ENCODE data around the gene CSK. TPM values are rescaled to one million over a fixed set of nuclear protein-coding genes. Genes with fewer than 3 reads are reported as not detected.

Gene CSK
- polyA plus RNA-seq, 2 of the 4 experiments (the other 2 are of a cell fraction): 17.8 to 63.0 TPM

DNA sequence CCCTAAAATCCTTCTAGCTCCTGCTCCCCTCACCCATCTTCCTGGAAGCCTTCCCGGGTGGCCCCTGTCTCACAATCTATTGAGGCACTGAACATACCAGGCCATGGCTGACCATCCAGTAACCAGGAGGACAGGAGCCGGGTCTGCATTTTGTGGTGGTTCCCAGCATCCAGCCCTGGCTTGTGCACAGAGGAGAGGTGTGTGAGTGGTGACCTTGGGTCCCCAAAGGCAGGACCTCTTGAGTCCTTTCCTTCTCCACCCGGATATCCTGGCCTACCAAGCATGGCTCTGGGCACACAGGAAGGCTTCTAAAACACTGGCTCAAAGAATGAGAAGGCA, 7.8 kb downstream of the CSK start:
- CTCF ChIA-PET: interaction anchor here (65.6 to 66.7 kb wide), 2 partner anchors 1 to 29 kb away, joined by 1908 read pairs; partner anchors contain the start of genes CPLX3, CSK, LMAN1L and ULK3
- Histone ChIP-seq H3K9me3 (no peaks in the 10 kb centered on the region), H3K27ac (no peak overlapping the region; a peak in 2 of 6 replicates), H3K4me2 (no peak overlapping the region), H3K4me3 (no peak overlapping the region), H3K4me1 (peaks cover 17% of the 10 kb centered on the region; the same call in 1 of the 3 replicates)
- POLR2A ChIA-PET: no interaction called here
- TF ChIP-seq, protein P1, sequence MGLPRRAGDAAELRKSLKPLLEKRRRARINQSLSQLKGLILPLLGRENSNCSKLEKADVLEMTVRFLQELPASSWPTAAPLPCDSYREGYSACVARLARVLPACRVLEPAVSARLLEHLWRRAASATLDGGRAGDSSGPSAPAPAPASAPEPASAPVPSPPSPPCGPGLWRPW (IDR thresholded peaks at IDR 0.05): no peak
- no peak for TF ChIP-seq CBX2 (IDR thresholded peaks at IDR 0.05; ENCODE audit: borderline replicate concordance, low read depth)
- TF ChIP-seq GATA3 (IDR thresholded peaks at IDR 0.05; ENCODE audit: borderline replicate concordance): no peak
- no peak for TF ChIP-seq HOXB13 (CRISPR knock-in tag; IDR thresholded peaks at IDR 0.05; ENCODE audit: low read depth)
- TF ChIP-seq JUNB (IDR thresholded peaks at IDR 0.05): no peak
- no peak for TF ChIP-seq KDM1A (IDR thresholded peaks at IDR 0.05; ENCODE audit: low read depth)
- TF ChIP-seq FOSB (CRISPR knock-in tag; IDR thresholded peaks at IDR 0.05): no peak
- TF ChIP-seq PHF8 (IDR thresholded peaks at IDR 0.05; ENCODE audit: borderline replicate concordance, low read depth): no peak
- no peak for TF ChIP-seq ESRRA (IDR thresholded peaks at IDR 0.05; ENCODE audit: borderline replicate concordance, low read length)
- TF ChIP-seq, protein P2, sequence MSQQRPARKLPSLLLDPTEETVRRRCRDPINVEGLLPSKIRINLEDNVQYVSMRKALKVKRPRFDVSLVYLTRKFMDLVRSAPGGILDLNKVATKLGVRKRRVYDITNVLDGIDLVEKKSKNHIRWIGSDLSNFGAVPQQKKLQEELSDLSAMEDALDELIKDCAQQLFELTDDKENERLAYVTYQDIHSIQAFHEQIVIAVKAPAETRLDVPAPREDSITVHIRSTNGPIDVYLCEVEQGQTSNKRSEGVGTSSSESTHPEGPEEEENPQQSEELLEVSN (IDR thresholded peaks at IDR 0.05; ENCODE audit: borderline replicate concordance, low read depth): no peak
- no peak for TF ChIP-seq MYC (IDR thresholded peaks at IDR 0.05; ENCODE audit: borderline replicate concordance, low read length)
- no peak for TF ChIP-seq HOXB5 (CRISPR knock-in tag; IDR thresholded peaks at IDR 0.05)
- TF ChIP-seq TP53 (CRISPR knock-in tag; IDR thresholded peaks at IDR 0.05): no peak
- no peak for TF ChIP-seq CBX8 (IDR thresholded peaks at IDR 0.05)
- TF ChIP-seq POLR2AphosphoS2 (conservative IDR thresholded peaks at IDR 0.05; ENCODE audit: low read length): no peak
- no peak for TF ChIP-seq EP300 (IDR thresholded peaks at IDR 0.05)
- TF ChIP-seq, protein P3, sequence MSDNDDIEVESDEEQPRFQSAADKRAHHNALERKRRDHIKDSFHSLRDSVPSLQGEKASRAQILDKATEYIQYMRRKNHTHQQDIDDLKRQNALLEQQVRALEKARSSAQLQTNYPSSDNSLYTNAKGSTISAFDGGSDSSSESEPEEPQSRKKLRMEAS (IDR thresholded peaks at IDR 0.05): no peak
- TF ChIP-seq BHLHE40 (IDR thresholded peaks at IDR 0.05; ENCODE audit: low read depth, low read length): no peak
- DNase-seq (ENCODE audit: low read depth in 1 of 2, low spot score in 1 of 2) (no peak), ATAC-seq (no peak), FAIRE-seq (no peak)
- 82% methylated on average over 3 of the region's 3 CpGs for WGBS (ENCODE audit: missing lambda C conversion rate)

DNA sequence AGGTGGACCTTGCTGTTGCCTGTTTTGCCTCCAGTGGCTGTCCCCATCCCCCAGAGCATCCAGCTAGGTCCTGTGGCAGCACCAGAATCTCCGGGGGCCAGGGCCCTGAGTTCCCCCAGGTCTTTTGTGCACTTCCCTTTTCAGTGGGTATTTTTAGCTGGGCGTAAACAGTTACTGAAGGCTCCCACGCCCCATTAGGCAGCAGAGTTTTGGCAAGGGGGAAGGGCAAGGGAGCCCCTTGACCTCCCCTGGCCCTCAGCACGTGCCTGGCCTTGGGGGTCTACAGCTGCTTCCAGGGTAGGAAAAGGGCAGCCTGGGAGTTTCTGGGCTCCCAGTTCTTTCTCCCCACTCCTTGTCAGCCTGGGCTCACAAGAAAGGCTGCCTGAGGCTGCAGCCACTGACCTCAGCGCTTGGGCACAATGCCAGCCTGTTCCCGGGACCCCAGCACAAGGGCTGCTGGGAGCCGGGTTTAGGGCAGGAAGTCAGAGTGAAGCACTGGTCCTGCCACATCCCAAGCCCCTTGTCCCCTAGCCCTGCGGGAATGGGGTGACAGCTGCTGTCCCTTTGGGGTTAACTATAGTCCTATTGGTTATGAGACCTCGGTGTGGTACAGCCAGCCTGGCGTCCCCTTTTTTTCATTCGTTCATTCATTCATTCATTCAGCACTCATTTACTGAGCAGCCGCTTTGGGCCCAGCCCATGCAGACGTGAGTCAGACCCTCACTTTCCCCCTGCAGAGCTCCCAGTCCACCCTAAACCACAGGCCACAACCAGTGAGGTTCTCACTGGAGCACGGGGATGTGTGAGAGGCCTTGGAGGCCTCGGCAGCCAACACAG, 8.4 kb downstream of the CSK start:
- FAIRE-seq: no peak
- no peak overlapping the region for H3K4me3 ChIP-seq
- H3K27ac ChIP-seq: peak overlapping the region in 1 of 2 experiments; percentile 40; a peak in 2 of 6 replicates
- CTCF ChIA-PET: interaction anchor here (65.6 to 66.7 kb wide), 2 partner anchors 1 to 29 kb away, joined by 1908 read pairs; partner anchors contain the start of genes CPLX3, CSK, LMAN1L and ULK3
- WGBS (ENCODE audit: missing lambda C conversion rate): 75% methylated on average over 15 of the region's 15 CpGs
- H3K9me3 ChIP-seq: no peaks in the 10 kb centered on the region
- TF ChIP-seq RARB (CRISPR knock-in tag; IDR thresholded peaks at IDR 0.05) (no peak), HOXB5 (CRISPR knock-in tag; IDR thresholded peaks at IDR 0.05) (no peak), BHLHE40 (IDR thresholded peaks at IDR 0.05; ENCODE audit: low read depth, low read length) (no peak), NPAS2 (CRISPR knock-in tag; IDR thresholded peaks at IDR 0.05; ENCODE audit: borderline replicate concordance) (no peak), ZC3H11A (IDR thresholded peaks at IDR 0.05) (no peak), GATA3 (IDR thresholded peaks at IDR 0.05; ENCODE audit: borderline replicate concordance) (no peak), CHD4 (IDR thresholded peaks at IDR 0.05; ENCODE audit: borderline replicate concordance) (no peak), ESRRA (IDR thresholded peaks at IDR 0.05; ENCODE audit: borderline replicate concordance, low read length) (no peak), PHF8 (IDR thresholded peaks at IDR 0.05; ENCODE audit: borderline replicate concordance, low read depth) (no peak), SREBF2 (IDR thresholded peaks at IDR 0.05) (no peak), RFX5 (IDR thresholded peaks at IDR 0.05) (no peak), MAZ (IDR thresholded peaks at IDR 0.05; ENCODE audit: borderline replicate concordance, low read depth, low read length) (no peak), NFE2L2 (conservative IDR thresholded peaks at IDR 0.05; ENCODE audit: low read length) (no peak), CBX2 (IDR thresholded peaks at IDR 0.05; ENCODE audit: borderline replicate concordance, low read depth) (no peak), NR3C1 (IDR thresholded peaks at IDR 0.05) (no peak), FOSB (CRISPR knock-in tag; IDR thresholded peaks at IDR 0.05) (no peak), KDM1A (IDR thresholded peaks at IDR 0.05; ENCODE audit: low read depth) (no peak)
- TF ChIP-seq, protein P4, sequence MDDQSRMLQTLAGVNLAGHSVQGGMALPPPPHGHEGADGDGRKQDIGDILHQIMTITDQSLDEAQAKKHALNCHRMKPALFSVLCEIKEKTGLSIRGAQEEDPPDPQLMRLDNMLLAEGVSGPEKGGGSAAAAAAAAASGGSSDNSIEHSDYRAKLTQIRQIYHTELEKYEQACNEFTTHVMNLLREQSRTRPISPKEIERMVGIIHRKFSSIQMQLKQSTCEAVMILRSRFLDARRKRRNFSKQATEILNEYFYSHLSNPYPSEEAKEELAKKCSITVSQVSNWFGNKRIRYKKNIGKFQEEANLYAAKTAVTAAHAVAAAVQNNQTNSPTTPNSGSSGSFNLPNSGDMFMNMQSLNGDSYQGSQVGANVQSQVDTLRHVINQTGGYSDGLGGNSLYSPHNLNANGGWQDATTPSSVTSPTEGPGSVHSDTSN (IDR thresholded peaks at IDR 0.05): no peak
- TF ChIP-seq, protein P3 (IDR thresholded peaks at IDR 0.05): no peak
- TF ChIP-seq, protein P5, sequence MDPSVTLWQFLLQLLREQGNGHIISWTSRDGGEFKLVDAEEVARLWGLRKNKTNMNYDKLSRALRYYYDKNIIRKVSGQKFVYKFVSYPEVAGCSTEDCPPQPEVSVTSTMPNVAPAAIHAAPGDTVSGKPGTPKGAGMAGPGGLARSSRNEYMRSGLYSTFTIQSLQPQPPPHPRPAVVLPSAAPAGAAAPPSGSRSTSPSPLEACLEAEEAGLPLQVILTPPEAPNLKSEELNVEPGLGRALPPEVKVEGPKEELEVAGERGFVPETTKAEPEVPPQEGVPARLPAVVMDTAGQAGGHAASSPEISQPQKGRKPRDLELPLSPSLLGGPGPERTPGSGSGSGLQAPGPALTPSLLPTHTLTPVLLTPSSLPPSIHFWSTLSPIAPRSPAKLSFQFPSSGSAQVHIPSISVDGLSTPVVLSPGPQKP (IDR thresholded peaks at IDR 0.05; ENCODE audit: low read depth, low read length): no peak
- POLR2A ChIA-PET: no interaction called here
- no peak for ATAC-seq
- no peak overlapping the region for H3K4me2 ChIP-seq
- no peak for DNase-seq (ENCODE audit: low read depth in 1 of 2, low spot score in 1 of 2)
- peaks cover 17% of the 10 kb centered on the region; the same call in 1 of the 3 replicates for H3K4me1 ChIP-seq
